Esophagus squamous epithelium (tissue), 5 donors: ENCODE results near the gene SELE. TPM values are rescaled to one million over a fixed set of nuclear protein-coding genes. Genes with fewer than 3 reads are reported as not detected.

Experiments
- DNase-seq: peaks from one replicate; lab custom pipeline; 2025; lab: John Stamatoyannopoulos, UW
- H3K27ac ChIP-seq, 4 donors: fragments of 200-600 bp; sonication (generic); one replicate each; pipeline ENCODE4 v1.5.1; 2016 to 2019; ENCODE audit warnings: mild to moderate bottlenecking in 1 of 4
- H3K27me3 ChIP-seq, 4 donors: fragments of 200-600 bp; sonication (generic); 1 replicate in 3 of 4; 2 replicates in 1 of 4; pipeline versions ENCODE4 v1.5.1 to v1.6.0; 2017 to 2021; ENCODE audit warnings: antibody characterized with exemption in 1 of 4
- H3K36me3 ChIP-seq, 3 donors: fragments of 200-600 bp; sonication (generic); one replicate each; pipeline ENCODE4 v1.5.1; 2016 to 2019
- H3K4me1 ChIP-seq, 3 donors: fragments of 200-600 bp; sonication (generic); one replicate each; pipeline ENCODE4 v1.5.1; 2017 to 2019
- H3K4me3 ChIP-seq, 4 donors: fragments of 200-600 bp; sonication (generic); 1 replicate in 3 of 4; 2 replicates in 1 of 4; pipeline ENCODE4 v1.5.1; 2016 to 2019; ENCODE audit warnings: mild to moderate bottlenecking in 2 of 4, moderate library complexity in 1 of 4
- H3K9me3 ChIP-seq, 3 donors: fragments of 200-600 bp; sonication (generic); one replicate each; pipeline ENCODE4 v1.5.1; 2016 to 2019
- POLR2A ChIP-seq, 4 donors: fragments of 450-650 bp; IDR thresholded peaks; one replicate each; pipeline ENCODE4 v1.6.1; 2017; ENCODE audit warnings: antibody characterized with exemption in 4 of 4, mild to moderate bottlenecking in 4 of 4, moderate library complexity in 3 of 4
- WGBS, 2 donors: methylation state at CpG; one replicate each; pipeline ENCODE4 v1.1.5; 2018; 5-methylcytosine and 5-hydroxymethylcytosine counted together
- intact Hi-C: fragments of 100-400 bp; cut with DNase I; formaldehyde crosslinking; loops from one replicate; pipeline ENCODE4 v1.15.0; 2022
- total RNA-seq, 4 donors: library from RNA; depleted of rRNA; stranded (reverse); fragments of >200 nt; gene quantifications; one replicate each; pipeline ENCODE4 v1.1.0, GENCODE V29; 2016
- TF ChIP-seq, protein P1 (sequence below), 6 experiments: fragments of 450-650 bp in 4 of 6; fragments of 200-600 bp in 2 of 6; sonication (generic) in 2 of 6; IDR thresholded peaks; one replicate each; pipeline ENCODE4 v1.5.1; 2016 to 2019; ENCODE audit warnings: antibody characterized with exemption in 6 of 6, mild to moderate bottlenecking in 4 of 6, moderate library complexity in 4 of 6
- donor health status: DM: yes; HTN: yes; CAD: no.

SELE gene
- total RNA-seq, 4 donors from 2014 or later: 1.2 to 2.6 (median 1.7) TPM; not detected in 1

DNA sequence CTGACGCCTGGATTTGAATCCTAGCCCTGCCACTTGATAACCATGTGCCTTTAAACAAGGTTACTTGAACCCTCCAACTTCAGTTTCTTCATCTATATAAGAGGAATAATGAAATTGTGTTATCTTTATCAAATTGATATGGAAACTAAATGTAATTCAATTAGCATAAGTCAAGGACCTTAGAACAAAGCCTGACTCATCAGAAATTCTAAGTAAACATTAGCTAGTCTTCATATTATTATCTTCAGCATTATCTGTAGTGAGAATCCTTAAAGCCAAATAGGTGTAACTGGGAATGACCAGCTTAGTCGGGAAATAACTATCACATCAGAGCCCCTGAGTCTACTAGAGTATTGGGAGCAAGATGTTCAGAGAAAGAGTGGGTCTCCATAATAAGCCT, 29.1 kb downstream of the SELE start:
- H3K4me3 ChIP-seq: no peak overlapping the region
- intact Hi-C loops: no loop called here
- H3K9me3 ChIP-seq: no peaks in the 10 kb centered on the region
- H3K4me1 ChIP-seq: no peaks in the 10 kb centered on the region
- TF ChIP-seq POLR2A (IDR thresholded peaks at IDR 0.05): no peak
- TF ChIP-seq, protein P1, sequence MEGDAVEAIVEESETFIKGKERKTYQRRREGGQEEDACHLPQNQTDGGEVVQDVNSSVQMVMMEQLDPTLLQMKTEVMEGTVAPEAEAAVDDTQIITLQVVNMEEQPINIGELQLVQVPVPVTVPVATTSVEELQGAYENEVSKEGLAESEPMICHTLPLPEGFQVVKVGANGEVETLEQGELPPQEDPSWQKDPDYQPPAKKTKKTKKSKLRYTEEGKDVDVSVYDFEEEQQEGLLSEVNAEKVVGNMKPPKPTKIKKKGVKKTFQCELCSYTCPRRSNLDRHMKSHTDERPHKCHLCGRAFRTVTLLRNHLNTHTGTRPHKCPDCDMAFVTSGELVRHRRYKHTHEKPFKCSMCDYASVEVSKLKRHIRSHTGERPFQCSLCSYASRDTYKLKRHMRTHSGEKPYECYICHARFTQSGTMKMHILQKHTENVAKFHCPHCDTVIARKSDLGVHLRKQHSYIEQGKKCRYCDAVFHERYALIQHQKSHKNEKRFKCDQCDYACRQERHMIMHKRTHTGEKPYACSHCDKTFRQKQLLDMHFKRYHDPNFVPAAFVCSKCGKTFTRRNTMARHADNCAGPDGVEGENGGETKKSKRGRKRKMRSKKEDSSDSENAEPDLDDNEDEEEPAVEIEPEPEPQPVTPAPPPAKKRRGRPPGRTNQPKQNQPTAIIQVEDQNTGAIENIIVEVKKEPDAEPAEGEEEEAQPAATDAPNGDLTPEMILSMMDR (IDR thresholded peaks at IDR 0.05): no peak
- H3K36me3 ChIP-seq: no peaks in the 10 kb centered on the region
- no peak overlapping the region for H3K27ac ChIP-seq
- no peaks in the 10 kb centered on the region for H3K27me3 ChIP-seq
- DNase-seq: no peak
- WGBS, 2 donors: 70 to 81% methylated on average over 2 of the region's 2 CpGs

DNA sequence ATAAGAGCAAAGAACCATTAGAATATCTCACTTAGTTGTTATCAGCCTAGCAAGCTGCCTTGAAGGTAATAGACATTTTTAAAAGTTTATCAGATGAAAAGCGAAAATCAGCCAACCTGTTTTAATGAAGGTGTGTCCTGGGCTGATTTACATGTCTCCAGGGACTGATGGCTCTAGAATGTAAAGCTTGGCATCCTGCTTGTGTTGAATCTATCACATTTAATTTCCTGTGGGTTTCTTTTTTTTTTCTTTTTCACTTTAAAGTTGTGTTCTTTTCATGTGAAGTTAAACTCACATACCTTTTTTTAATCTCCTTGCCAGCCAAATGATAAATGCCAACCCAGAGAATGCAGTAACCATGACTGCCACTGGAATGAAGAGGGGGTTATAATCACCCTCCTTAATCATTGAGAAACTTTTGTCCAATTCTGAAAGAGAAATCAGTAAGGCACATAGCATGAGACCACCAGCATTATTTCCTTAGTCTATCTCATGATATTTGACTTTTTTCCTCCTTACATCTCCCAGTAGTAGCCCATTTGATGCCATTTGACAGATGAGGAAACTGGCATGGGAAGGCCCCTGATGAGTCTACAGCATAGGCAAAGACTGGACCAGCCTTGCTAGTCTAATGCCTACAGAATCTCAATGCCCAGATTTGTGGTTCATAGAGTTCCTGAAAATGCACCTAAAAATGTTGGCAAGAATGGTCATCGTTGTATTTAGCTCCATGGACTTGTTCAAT, 32.4 kb downstream of the SELE start:
- no peak overlapping the region for H3K27ac ChIP-seq
- 86 to 87% methylated on average over 2 of the region's 2 CpGs for WGBS, 2 donors
- no peaks in the 10 kb centered on the region for H3K36me3 ChIP-seq
- intact Hi-C loops: no loop called here
- no peaks in the 10 kb centered on the region for H3K9me3 ChIP-seq
- DNase-seq: no peak
- TF ChIP-seq, protein P1 (IDR thresholded peaks at IDR 0.05): no peak
- TF ChIP-seq POLR2A (IDR thresholded peaks at IDR 0.05): no peak
- no peaks in the 10 kb centered on the region for H3K27me3 ChIP-seq
- H3K4me3 ChIP-seq: no peak overlapping the region
- no peaks in the 10 kb centered on the region for H3K4me1 ChIP-seq

DNA sequence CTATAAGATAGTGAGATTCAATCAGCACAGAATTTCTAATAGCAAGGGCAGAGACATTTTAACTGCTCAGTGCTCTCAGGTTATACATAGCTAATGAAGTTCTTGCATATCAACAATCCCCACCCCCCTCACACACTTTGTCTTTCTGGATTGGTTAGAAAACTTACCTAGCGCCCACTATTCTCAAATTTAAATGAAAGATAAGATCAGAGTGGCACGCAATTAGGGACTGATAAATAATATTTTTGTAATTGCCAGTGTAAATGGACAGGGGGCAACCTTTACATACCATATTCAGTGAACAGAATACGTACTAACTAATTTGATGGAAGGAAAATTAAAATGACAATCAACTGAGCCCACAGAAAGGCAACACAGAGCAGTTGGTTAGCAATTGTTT, 34.2 kb downstream of the SELE start:
- DNase-seq: no peak
- intact Hi-C loops: no loop called here
- H3K36me3 ChIP-seq: no peaks in the 10 kb centered on the region
- H3K27ac ChIP-seq: no peak overlapping the region
- no peak overlapping the region for H3K4me3 ChIP-seq
- H3K4me1 ChIP-seq: no peaks in the 10 kb centered on the region
- H3K9me3 ChIP-seq: no peaks in the 10 kb centered on the region
- 53 to 54% methylated on average over 3 of the region's 3 CpGs for WGBS, 2 donors
- no peaks in the 10 kb centered on the region for H3K27me3 ChIP-seq
- TF ChIP-seq, protein P1 (IDR thresholded peaks at IDR 0.05): no peak
- no peak for TF ChIP-seq POLR2A (IDR thresholded peaks at IDR 0.05)

DNA sequence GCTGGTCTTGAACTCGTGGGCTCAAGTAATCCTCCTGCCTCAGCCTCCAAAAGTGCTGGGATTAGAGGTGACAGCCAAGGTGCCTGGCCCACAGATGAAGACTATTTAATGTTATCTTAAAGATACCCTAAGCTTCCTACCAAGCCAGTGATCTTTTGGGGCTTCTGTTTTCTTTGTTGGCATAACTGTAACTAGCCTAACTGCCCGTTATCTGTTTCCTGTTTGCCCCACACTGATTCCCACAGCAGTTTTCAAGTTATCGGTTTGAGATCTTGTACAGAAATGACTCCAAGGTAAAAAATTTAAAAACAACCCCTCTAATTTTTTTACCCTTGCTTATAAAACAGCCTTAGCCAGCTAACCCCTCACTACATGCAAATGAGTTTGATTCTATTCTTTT, 34.9 kb downstream of the SELE start:
- Histone ChIP-seq H3K9me3 (no peaks in the 10 kb centered on the region), H3K4me1 (no peaks in the 10 kb centered on the region), H3K27me3 (no peaks in the 10 kb centered on the region), H3K27ac (no peak overlapping the region), H3K36me3 (no peaks in the 10 kb centered on the region), H3K4me3 (no peak overlapping the region)
- intact Hi-C loops: no loop called here
- TF ChIP-seq POLR2A (IDR thresholded peaks at IDR 0.05): no peak
- TF ChIP-seq, protein P1 (IDR thresholded peaks at IDR 0.05): no peak
- no peak for DNase-seq
- WGBS, 2 donors: 62 to 77% methylated on average over 3 of the region's 3 CpGs

DNA sequence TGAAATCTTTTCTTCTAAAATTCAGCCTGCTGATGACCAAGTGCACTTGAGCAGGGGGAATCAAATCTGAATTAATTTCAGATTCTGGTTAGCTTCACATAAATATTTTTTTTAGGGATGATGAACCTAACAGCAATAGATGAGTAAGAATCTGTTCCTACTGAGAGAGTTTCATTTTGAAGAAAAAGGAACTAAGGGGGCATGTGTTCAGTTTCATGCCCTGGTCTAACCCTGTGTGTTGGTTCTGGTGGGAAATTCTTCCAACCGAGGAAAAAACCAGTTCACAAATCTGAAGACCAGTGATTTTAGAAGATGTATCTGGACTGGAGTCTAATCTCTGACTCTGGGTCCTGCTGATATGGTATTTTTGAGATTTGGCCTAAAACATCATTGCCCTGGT, 36.1 kb downstream of the SELE start:
- no peak for TF ChIP-seq POLR2A (IDR thresholded peaks at IDR 0.05)
- TF ChIP-seq, protein P1 (IDR thresholded peaks at IDR 0.05): no peak
- Histone ChIP-seq H3K4me1 (no peaks in the 10 kb centered on the region), H3K27me3 (no peaks in the 10 kb centered on the region), H3K4me3 (no peak overlapping the region), H3K36me3 (no peaks in the 10 kb centered on the region), H3K27ac (no peak overlapping the region), H3K9me3 (no peaks in the 10 kb centered on the region)
- WGBS, 2 donors: 75 to 80% methylated on average over 1 of the region's 1 CpG
- intact Hi-C loops: no loop called here
- DNase-seq: no peak
